HG03039 (cell line): ENCODE data around the gene RPS5.
"Not testable (repeated sequence)": the region's sequence is repeated elsewhere in the genome, so short reads cannot be mapped to it uniquely, and the experiment has no call there.

Experiments used
- ATAC-seq: cut with Tn5 transposase; IDR thresholded peaks from one replicate; pipeline ENCODE4 v1.9.1; 2021; ENCODE audit warnings: mild to moderate bottlenecking, moderate library complexity; ENCODE audit not compliant: unreplicated experiment

RPS5 gene

DNA sequence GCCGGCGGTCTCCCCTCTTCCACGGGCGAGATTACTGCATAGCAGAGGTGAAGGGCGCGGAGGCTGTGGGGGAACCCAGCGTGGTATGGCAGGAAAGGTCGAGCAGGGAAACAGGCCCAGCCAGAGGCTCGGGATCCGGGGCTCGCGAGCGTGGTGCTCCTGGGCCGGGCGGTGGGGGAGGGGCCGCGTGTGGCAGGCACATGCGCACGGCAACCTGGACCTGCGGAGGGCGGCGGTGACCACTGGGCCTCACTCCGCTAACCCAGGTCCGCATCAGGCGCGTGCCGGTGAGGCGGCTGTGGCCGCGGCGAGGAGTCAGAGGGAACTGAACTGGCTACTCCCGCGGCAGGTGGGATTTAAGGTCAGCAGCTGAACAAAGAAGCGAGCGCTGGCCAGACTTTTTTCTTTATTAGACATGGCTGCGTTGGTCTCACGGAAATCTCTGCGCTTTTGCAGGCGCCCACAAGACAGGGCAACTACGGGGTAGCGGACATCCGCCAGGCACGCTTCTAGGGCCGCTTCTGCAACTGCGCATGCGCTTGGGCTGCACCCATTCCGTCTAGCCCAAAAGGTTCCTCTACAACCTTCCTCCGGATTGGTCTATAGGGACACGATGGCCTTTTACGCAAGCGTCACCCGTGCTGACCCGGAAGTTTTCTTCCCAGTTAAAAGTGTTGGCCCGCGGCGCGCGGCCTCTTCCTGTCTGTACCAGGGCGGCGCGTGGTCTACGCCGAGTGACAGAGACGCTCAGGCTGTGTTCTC is at the start of gene RPS5:
Gene RPS5 (plus strand): TSS at position 694 of the 762 bp plus-strand sequence. CDS start 869 bp downstream, outside the sequence.
- ATAC-seq: peak; percentile 81

DNA sequence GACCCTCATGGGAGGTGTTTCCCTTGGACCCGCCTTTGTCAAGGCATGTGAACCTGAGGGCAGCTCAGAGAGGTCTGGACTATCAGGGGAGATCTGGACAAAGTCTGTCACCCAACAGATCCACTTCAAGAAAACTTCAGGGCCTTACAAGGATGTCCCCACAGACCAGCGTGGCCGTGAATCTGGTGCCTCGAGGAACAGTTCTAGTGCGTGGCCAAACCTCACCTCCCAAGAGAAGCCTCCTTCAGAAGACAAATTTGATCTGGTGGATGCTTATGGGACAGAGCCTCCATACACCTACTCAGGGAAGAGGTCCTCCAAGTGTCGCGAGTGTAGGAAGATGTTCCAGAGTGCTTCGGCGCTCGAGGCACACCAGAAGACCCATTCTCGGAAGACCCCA is 48.7 kb upstream of the RPS5 start:
- ATAC-seq: no peak

DNA sequence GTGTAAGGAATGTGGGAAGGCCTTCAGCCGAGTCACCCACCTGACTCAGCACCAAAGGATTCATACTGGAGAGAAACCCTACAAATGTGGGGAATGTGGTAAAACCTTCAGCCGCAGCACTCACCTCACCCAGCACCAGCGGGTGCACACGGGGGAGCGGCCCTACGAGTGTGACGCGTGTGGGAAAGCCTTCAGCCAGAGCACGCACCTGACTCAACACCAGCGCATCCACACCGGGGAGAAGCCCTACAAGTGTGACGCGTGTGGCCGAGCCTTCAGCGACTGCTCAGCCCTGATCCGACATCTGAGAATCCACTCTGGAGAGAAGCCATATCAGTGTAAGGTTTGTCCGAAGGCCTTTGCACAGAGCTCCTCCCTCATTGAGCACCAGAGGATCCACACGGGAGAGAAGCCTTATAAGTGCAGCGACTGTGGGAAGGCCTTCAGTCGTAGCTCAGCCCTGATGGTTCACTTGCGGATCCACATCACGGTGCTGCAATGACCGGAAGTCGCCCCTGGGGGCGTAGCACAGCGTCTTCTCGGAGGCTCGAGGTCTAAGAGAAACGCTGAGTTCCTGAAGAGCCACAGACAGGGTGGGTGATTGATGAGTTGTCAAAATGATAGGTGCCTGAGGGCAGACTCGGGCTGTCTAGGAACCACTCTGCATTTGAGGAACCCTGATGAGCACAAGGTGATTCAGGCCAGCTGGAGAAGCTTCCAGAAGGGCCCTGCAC is 48.1 kb upstream of the RPS5 start:
- no peak for ATAC-seq

DNA sequence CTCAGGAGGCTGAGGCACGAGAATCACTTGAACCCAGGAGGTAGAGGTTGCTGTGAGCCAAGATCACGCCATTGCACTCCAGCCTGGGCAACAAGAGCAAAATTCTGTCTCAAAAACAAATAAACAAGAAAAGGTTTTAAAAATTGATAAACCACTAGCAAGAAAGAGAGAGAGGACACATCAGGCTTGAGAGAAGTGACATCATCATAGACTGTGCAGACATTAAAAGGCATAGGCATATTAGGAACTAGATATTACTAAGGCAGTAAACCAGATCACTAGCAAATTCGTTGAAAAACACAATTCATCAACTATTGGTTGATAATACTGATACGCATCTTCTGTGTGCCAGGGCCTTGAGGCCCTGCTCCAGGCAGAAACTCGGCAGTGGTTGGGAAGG is 41.5 kb upstream of the RPS5 start:
- no peak for ATAC-seq

DNA sequence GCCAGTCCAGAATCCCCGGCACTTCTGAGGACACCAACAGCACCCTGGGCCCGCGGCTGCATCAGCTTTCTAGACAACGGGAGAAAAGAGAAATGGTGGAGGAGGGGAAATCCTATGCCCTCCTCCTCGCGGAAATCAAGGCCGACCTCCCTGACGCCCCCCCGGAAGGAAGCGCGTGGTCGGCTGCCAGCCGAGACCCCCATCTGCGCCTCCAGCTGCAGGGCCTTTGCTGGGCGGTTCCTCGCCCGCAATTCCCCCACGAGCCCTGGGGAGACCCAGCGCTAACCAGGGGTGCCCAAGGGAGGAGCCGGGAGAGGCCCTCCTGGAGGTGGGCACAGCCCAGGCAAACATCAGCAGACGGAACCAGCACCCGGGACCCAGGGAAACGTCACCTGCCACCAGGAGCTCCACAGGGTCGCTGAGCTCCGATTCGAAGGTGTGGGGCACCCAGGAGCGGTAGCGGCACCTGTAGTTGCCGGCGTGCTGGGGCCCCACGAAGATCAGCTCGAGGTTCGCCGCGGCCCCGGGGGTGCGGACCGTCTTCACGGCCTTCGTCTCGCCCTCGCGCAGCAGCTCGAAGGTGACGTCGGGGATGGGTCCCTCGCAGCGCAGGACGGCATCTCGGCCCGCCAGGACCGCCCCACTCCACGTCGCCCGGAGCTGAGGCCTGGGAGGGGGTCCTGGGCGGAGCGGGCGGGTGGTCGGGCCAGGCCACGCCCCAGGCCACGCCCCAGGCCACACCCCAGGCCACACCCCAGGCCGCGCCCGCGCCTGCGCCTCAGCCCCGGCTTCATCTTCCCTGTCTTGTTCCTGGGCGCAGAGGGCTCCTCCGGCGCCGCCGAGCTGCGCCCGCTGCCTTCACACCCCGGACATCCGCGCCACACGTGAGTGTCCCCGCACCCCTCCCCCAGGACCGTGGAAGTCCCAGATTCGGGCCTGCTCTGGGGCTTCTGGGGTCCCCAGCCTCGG is 39.8 kb upstream of the RPS5 start:
- peak; percentile 82 for ATAC-seq

DNA sequence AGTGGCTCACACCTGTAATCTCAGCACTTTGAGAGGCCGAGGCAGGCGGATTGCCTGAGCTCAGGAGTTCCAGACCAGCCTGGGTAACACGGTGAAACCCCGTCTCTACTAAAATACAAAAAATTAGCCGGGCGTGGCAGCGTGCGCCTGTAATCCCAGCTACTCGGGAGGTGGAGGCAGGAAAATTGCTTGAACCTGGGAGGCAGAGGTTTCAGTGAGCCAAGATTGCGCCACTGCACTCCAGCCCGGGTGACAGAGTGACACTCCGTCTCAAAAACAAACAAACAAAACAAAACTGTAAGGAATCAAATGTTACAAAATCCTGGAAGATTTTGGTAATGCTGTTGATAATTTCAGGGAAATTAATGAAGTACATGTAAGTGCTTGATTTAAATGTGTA is 39.0 kb upstream of the RPS5 start:
- not testable (repeated sequence) for ATAC-seq

DNA sequence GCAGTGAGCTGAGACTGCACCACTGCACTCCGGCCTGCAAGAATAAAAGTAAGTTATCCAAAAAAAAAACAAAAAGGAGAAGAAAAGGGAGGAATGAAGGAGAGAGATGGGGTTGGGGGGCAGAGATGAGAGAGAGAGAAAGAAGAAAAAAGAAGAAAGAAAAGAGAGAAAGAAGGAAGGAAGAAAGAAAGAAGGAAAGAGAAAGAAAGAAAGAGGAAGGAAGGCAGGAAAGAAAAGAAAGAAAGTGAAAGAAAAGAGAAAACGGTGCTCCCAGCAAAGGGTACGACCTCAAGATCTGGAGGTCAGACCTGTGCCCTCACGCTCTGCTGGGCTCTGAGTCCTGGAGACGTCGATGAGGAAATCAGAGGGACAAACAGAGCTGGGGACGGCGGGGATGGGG is 37.5 kb upstream of the RPS5 start:
- no peak for ATAC-seq

DNA sequence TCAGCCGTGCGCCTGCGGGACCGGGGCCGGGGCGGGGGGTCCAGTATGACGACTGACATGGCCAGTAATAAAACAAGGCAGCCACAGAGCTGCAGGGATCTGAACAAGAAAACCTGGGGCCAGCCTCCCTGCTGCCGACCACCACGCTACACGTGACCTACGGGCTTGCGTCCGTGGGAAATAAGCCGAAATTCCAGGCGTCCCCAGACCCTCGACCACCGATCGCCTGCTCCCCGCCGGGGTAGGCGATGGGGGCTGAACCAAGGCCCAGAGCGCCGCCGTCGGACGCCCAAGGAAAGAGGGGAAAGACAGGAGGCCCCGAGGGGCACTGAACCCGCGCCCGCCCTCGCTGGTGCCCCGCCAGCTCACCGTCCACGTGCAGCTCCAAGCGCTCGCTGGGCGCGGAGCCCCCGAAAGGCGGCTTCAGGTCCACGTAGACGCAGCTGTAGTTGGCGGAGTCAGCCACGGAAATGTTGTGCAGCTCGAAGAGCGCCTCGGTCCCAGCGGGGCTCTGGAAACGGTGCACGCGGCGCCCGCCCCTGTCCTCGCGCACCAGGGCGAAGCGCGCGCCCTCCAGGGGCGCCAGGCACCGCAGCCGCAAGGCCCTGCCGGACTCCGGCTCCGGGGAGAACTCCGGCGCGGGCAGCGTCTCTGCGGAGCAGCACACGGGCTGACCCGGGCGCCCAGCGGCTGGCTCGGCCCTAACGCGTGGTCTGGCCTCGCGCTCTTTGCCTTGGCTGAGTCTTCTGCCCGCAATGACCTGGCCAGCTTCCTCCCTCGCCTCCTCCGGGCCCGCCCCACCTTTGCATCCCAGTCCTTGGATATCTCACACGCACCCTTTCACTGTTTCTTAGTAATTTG is 36.8 kb upstream of the RPS5 start:
- ATAC-seq: no peak

DNA sequence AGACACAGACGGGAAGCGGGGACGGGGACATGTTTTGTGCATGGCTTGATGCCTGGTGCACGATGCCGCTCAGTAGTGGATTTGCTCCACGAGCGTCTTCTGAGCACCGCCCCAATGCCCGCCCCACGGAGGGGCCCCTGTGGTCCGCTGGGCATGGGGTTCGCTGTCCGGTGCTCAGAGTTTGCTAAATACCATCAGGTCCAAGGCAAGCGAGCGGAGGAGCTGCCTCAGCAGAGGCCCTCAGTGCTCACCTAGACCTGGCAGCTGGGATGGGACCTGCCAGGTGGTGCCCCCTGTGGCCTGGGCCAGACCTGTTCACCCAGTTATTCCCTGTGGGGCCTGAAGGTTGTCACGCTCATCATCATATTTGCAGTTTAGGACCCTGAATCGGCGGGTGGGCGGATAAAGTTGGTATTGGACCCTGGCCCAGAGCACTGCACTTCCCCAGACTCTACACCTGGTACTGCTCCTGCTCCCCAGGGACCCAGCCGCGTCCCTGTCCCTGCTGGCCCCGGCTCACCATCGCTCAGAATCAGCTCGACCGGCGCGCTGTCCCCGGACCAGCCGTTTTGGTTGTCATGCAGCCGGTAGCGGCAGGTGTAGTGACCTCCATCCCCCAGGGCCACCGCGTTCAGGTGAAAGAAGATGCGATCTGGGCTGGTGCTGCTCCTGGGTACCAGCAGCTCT is 36.1 kb upstream of the RPS5 start:
- no peak for ATAC-seq

DNA sequence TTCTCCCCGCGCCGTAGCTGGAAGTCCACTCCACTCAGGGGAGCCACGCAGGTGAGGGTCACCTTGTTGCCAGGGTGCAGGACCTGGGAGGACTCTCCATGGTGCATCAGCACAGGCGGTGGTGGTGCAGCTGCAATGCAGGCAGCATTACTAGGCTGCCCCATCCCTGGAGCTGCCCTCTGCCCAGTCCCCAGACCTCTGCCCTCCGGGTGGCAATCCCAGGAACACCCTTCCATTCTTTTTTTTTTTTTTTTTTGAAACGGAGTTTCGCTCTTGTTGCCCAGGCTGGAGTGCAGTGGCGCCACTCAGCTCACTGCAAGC is 35.6 kb upstream of the RPS5 start:
- no peak for ATAC-seq

DNA sequence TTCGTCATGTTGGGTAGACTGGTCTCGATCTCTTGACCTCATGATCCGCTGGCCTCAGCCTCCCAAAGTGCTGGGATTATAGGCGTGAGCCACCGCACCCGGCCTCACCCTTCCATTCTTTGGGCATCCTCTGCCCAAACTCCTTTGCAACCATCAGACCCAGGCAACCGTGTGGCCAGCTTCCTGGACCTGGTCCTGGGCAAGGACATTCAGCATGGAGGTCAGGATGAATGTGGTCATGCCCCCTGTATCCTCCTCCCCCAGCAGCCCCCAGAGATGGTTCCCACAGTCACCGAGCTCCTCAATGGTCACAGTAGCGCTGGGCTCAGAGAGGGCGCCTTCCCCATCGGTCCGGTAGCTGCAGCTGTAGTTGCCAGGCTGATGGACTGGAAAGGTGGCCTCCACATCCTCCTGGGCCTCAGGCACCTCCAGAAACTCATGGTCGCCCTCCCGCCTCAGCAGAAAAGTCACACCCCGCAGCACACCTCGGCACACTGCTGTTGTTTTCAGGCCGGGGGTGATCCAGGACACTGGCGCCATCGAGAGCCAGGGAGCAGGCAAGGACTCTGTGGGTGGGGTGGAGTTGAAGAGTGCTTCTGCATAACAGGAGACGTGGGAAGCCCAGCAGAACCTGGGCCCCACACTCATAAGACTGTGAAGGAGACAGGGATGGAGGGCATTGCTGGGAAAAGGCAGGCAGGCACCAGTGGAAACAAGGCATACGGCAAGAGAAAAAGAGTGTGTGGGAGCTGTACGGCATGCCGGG is 34.9 kb upstream of the RPS5 start:
- ATAC-seq: no peak

DNA sequence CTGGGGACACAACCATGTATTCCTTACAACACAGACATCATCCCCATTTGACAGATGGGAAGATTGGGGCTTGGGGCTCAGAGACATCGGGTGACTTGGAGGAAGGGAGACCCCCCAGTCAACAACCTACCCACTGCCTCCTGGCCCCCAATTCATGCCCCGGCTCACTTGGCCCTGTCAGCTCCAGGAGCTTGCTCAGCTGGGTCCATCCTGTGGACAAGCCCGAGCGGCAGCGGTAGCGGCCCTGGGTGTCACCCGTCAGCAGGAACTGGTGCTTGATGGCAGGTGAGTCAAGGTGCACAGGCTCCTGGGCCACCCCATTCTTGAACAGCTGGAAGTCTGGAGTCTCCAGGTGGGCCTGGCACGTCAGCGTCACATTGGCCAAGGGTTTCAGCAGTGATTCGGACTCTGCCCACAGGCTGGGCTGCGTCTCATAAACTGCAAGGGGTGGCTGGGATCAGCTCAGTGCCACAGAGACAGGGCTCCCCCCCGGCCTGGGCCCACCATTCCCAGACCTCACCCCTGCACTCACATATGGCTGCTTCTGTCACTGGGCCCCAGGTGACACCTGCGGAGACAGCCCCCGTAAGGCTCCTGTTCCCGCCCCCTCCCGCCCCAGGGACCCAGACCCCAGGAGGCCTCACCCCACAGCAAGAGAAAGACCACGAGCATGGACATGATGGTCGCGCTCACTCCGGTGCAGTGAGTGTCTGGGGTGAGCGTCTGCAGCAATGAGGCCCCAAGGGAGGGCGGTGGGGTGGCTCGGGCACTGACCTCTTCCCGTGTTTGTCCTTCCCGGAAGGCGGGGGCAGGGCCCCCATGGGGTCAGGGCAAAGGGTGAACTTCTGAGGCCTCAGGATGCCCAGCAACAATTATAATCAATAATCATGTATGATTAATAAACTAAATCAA is 34.1 kb upstream of the RPS5 start, which contains the start of gene A1BG:
Gene A1BG (minus strand): TSS at position 733 of the 912 bp plus-strand sequence. CDS start 55 bp downstream, at position 678.
- no peak for ATAC-seq

DNA sequence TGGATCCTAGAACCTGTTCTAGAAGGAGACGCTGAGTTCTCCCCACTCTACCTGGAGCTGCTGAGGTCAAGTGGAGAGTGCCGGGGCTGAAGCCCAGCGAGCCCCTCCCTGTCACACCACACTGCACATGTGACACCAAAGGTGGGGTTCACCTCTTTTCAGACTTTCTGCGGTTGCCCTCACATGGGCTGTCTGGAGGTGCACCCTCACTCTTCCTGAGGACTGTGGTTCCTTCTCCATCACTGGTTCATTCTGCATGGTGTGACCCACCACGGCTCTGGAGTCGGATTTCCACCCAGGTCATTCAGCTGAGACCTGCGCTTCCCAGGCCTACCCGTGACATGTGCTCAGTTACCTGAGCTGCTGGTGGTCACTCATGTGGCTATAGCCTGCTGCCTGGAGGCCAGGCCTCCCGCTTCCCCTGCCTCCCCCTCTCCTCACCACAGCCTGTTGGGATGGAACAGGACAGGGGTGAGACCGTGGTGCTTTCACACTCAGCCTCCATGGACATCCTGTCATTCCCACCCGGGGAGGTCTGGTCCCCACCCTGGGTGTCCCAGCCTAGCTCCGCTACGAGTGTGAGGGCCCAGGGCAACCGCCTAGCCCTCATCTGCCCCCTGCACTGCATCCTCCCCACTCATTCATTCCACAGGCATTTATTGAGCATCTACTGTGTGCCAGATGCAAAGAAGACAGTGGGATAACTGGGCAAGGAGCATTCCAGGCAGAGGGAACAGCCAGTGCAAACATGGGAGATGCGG is 33.2 kb upstream of the RPS5 start:
- no peak for ATAC-seq

DNA sequence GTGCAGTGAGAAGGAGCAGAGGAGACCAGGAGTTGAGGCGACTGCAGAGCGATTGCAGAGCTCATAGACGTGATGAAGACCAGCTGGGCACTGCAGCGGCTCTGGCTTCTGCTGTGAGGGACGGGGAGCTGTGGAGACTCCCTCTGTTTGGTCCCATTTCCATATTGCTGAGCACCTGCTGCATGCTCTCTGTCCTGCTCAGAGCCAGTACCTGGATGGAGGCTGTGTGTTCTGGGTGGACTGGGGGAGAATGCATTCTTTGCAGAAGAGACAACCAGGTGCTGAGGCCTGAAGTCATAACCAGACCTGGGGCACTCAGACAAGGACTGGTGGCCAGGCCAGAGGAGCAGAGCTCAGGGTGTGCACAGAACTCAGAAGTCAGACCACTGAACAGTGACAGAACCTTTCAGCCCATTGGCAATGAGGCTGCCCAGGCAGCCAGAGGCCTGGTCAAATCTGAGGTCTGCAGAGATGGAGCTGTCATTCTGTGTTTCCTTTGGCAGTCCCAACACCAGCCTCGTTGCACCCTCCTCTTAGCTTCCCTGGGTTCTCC is 32.5 kb upstream of the RPS5 start:
- ATAC-seq: no peak

DNA sequence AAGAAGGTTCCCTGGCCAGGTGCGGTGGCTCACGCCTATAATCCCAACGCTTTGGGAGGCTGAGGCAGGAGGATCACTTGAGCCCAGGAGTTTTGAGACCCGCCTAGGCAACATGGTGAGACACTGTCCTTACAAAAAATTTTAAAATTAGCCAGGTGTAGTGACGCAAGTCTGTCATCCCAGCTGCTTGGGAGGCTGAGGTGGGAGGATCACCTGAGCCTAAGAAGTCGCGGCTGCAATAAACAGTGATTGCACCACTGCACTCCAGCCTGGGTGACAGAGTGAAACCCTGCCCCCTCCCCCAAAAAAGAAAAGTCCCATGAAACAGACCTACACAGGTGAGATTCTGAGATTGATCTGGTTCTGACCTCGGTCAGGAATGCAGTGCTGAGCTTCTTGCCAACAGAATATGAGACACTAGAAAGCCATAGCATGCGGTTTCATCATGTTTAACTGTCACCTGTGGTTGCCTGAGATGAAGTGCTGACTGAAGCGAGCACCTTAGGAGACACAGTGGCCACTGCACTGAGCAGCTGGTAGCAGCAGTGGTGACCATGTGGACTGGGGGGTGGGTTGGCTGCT is 31.8 kb upstream of the RPS5 start:
- ATAC-seq: no peak

DNA sequence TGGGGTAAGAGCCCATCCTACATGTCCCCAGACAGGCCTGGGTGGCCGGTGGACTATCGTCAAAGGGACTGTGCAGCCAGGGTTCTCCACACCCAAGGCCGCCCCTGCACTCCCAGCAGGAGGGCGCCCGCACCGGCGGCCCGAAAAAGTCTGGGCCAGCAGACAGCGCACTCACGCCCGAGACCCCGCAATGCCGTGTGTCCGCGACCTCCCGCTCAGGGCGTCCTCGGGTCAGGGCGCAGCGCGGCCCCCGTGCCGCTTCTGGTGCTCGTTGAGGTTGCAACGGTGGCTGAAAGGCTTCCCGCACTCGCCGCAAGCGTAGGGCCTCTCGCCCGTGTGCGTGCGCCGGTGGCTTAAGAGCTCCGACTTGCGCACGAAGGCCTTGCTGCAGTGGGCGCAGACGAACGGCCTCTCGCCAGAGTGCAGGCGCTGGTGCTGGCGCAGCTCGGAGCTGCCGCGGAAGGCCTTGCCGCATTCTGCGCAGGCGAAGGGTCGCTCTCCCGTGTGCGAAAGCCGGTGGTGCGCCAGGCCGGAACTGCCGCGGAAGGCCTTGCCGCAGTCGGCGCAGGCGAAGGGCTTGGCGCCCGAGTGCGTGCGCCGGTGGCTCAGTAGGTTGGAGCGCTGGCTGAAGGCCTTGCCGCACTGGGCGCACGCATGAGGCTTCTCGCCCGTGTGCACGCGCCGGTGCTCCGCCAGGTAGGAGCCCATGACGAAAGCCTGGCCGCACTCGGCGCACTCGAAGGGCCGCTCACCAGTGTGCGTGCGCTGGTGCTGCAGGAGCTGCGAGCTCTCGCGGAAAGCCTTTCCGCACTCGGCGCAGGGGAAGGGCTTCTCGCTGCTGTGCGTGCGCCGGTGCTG is 30.9 kb upstream of the RPS5 start:
- no peak for ATAC-seq
